Endometrial microvascular endothelial cells (primary cell): ENCODE results near the gene SFXN5. TPM values are rescaled to one million over a fixed set of nuclear protein-coding genes. Genes with fewer than 3 reads are reported as not detected.
"Not testable (repeated sequence)": the region's sequence is repeated elsewhere in the genome, so short reads cannot be mapped to it uniquely, and the experiment has no call there.

Experiments used
- in situ Hi-C: cut with HindIII; loops from 2 replicates; pipeline ENCODE4 v1.10.0; 2017; ENCODE audit warnings: low sequenced_read_pairs, low pct_unique_long_range_greater_than_20kb; ENCODE audit errors: inconsistent ontology term
- total RNA-seq: library from RNA; depleted of rRNA; stranded (reverse); fragments of >200 nt; gene quantifications from one replicate; pipeline ENCODE4 v1.2.3, GENCODE V29; 2015; ENCODE audit errors: inconsistent ontology term

SFXN5 gene
- total RNA-seq, 1 donor from 2014 or later = 11.9 TPM

DNA sequence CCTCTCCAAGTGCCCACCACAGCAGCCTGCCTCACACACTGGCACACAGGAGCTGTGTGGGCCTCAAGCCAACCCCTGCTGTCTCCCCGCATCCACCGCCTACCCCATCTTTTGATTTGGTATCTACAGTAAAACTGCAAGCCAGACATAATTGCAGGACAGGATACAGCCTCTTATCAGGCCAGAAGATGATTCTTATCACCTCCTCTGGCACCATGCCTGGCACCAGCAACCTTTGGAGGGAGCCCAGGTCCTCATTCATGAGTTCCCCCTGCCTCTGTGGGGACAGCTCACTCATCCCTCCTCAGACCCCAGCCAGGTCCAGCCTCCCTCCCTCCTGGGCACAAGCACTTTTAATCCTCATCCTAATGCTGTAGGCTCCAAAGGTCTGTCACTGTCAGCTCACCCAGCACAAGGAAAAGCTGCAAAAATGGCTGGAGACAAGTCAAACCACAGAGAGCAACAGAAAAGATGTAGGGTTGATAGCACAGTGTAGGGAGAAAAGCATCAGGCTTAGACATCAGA lies 31.6 kb upstream of the SFXN5 start:
- in situ Hi-C loops = no loop called here

- in situ Hi-C loops = no loop called here
Observed at GRCh38 chr2:73101626-73102256, 30.2 kb upstream of the SFXN5 start.

- in situ Hi-C loops = no loop called here
Observed at GRCh38 chr2:73100956-73101355, 29.4 kb upstream of the SFXN5 start.

GRCh38 chr2:73099486-73099885 lies 28.0 kb upstream of the SFXN5 start:
- in situ Hi-C loops = no loop called here

DNA sequence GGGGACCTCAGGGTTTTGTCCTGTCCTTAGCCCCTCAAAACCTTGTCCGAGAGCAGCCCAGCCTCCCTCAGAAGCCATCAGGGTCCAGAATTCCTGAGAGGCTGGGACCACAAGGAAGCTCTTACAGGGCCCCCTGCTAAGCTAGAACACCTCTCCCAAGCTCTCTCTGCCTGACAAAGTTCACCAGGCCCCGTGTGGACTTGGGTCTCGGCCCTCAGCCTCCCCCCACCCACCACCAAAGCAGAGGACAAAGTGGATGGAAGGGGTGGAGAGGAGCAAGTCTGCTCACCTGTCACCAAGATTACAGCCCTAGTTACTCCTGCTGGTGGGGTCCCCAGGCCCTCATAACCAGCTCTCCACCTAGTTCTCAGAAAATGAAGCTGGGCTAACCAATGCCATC lies 24.4 kb upstream of the SFXN5 start:
- in situ Hi-C loops = no loop called here

DNA sequence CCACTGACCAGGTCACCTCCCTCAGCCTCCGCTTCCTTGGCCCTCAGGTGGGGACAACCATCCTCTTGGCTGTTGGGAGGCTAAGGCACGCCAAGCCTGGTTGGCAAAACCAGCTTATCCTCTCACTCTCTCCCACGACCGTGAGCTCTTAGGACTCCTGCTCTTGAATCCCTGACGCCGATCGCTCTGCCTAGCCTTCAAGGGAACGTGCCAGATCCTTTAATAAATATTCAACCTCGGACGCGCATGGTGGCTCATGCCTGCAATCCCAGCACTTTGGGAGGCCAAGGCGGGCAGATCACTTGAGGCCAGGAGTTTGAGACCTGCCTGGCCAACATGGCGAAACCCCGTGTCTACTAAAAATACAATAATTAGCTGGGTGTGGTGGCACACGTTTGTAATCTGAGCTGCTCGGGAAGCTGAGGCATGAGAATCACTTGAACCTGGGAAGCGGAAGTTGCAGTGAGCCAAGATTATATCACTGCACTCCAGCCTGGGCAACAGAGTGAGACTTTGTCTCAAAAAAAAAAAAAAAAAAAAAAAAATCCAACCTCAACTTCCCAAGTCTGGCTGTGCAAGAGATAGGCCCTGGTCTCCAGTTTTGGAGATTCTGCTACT lies 22.2 kb upstream of the SFXN5 start:
- in situ Hi-C loops = not testable (repeated sequence)

GRCh38 chr2:73092146-73092783 lies 20.8 kb upstream of the SFXN5 start:
- in situ Hi-C loops = no loop called here

DNA sequence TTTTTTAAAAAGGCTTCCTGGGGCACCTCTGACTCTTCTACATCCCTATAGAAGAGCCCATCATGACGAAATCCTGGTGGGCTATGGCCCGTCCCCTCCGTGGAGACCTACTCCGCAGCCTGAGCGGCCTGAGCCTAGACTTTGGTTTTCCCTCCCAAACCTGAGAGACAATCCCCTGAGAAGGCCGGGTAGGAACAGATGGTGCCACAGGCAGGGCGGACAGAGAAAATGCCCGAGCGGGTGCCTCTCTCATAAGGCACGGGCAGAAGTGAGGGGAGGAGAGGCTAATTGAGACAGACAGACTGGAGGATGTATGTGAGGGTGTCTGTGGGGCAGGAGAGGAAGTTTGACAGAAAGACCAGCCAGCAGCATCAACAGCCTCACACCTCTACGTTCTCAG lies 20.2 kb upstream of the SFXN5 start:
- in situ Hi-C loops = no loop called here

DNA sequence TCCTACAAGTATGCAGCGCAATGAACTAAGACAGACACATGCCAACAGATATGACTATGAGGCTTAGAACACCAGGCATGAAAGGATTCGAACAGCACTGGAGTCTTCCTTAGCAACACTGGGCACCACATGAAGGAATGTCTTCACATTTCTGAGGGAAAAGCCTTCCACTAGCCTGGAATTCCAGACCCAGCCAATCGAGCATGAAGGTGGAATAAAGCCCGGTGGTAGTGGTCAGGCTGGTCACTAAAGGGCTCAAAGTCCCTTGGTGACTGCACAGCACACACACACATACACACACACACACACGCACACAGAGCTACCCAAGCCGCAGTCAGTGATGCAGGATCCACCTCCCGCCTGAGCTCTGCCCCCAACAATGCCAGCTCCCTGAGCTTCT lies 19.7 kb upstream of the SFXN5 start:
- in situ Hi-C loops = no loop called here

- in situ Hi-C loops = no loop called here
Observed at GRCh38 chr2:73089270-73090030, 17.9 kb upstream of the SFXN5 start.

DNA sequence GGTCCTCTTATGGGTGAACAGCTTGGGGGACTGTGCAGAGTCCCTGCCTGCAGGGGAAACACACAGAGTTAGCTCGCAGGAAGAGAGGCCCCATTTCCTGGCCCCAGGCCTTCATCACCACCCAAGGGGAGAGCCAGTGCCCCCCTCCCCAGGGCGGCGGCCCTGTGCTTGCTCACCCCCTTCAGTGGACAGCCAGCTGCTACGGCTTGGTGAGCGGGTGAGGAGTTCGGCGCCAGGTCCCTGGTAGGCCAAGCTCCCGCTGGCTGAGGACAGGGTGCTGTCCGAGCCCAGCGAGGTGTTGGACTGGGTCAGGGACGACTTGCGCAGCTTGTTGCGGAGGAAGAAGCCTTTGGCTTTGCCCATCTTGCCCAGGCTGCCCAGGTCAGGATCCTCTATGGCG lies 17.2 kb upstream of the SFXN5 start:
- in situ Hi-C loops = no loop called here

- in situ Hi-C loops = no loop called here
Observed at GRCh38 chr2:73088211-73088610, 16.7 kb upstream of the SFXN5 start.

DNA sequence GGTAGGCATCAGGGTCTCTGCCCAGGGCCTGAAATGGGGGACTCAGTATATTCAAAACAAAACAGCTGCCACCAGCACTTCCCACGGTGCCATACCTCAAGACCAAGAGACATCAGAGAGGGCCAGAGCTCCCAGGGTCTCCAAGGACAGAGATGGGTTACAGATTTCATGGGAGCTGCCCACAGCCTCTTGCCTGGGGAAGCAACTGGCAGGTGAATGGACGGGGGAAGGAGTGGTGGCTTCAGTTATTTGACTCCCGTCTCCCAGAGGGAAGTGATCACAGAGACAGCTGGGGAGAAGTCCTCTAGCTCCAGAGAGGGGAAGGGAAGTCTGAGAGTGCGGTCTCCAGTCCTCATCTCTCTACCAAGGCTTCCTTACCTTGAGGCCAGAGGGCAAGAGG lies 15.8 kb upstream of the SFXN5 start:
- in situ Hi-C loops = no loop called here

DNA sequence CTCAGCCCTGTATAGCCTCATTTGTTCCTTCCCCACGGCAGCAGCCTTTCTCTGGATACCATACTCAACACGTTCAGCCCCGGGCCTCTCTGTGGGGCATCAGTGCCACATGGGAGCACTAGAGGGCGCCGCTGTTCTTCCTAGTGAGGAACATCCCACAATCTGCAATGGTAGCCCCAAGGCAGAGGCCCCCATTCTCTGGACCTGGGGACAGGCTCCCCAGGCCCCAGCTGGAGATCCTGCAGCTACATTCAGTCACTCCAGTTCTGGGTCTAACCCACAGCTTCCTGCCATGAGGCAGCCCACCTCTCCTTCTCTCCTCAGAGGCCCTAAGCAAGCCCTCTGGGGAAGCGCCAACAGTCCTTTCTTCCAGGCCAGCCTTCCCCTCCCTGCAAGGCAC lies 14.2 kb upstream of the SFXN5 start:
- in situ Hi-C loops = no loop called here

- in situ Hi-C loops = no loop called here
Observed at GRCh38 chr2:73084971-73085370, 13.5 kb upstream of the SFXN5 start.

DNA sequence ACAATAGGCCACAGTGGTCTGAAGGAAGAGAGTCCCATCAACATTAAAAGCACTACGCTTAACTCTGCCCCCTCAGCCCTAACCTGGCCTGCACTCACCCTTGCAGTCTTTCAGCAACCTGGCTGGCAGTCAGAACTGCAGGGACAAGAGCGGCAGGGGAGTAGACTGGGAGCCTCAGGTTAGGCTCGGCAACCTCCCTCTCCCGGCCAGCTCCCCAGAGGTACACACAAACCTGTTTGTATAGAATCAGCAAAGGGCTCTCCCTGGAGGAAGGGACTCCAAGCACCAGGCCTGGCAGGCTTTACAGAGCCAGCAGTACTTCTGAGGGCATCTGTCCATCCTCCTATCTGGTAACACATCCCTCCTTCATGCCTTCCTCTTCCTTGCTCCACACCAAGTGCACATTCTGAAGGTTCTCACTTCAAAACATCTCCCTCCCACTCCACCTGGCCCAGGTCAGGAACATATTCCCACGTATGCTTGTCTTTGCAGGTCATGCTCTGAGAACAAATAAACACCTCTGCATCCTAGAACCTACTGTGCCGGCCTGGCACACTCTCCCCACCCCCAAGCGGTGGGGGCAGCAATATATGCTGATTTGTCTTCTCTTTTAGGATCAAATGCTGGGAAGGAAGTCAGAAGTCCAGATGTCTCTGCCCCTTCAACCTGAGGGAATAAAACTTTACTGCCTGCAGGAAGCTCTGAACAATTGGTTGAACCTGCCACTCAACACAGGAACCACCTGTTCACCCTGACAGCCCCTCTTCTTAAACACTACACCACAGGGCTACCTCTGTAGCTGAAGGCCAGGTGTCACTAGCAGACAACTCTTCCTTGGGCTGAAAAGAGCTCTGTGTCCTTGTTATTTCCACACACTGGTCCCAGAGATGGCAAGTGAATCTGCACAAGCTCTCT lies 12.6 kb upstream of the SFXN5 start:
- in situ Hi-C loops = no loop called here

DNA sequence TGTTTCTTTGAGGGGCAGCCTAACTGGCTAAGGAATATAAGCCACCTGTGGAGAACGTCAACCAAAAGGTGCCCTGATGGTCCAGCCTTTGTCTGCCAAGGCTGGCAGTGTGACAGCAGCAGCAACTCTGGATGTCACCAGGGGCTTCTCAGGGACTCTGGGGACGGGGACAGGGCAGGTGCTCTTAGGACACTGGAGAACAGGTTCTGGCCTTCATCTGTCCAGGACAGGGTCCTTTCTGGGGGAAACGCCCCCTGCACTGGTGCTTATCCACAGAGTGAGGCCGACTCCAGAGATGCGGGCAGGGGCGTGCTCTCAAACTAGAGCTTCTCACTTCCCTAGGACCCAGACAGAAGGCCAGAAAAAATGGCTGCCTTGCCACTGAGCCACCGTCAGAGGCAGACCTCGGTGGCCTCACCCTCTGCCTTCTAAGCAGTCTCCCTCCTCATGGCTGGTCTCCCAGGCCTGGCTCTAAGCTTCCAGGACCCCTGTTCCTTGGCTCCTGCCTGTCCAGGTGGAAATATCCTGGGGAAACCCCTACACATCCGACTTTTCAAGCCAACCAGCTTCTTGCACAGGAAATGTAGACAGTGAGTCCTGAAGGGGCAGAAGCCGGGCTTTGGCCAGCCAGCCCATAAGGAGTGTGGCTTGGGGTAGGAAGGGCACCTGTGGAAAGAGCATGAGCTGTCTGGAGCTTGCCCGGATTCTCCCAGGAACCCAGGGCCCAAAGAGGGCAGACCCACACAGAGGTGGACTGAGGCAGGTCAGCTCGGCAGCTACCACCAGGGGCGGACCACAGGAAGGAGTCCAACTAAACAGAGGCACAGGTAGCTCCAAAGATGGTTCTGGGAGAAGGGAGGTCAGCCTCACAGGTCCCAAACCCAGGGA lies 11.3 kb upstream of the SFXN5 start:
- in situ Hi-C loops = no loop called here

GRCh38 chr2:73081181-73081671 lies 9.7 kb upstream of the SFXN5 start:
- in situ Hi-C loops = no loop called here
